DOHH2 (cell line): Measurements from ENCODE around the gene KIAA0040.

ENCODE experiments used
- H3F3A ChIP-seq: fragments of 200-600 bp; sonication (generic), shearing (Covaris generic); 2 replicates; pipeline ENCODE4 v1.6.0; 2016; ENCODE audit warnings: antibody characterized with exemption, mild to moderate bottlenecking; ENCODE audit not compliant: control insufficient read depth, insufficient read depth
- H3K27ac ChIP-seq: fragments of 200-600 bp; sonication (generic); 2 replicates; pipeline ENCODE4 v1.5.1; 2014; ENCODE audit warnings: low read depth, mild to moderate bottlenecking, low read length, moderate library complexity
- H3K27me3 ChIP-seq: fragments of 200-600 bp; sonication (generic); 2 replicates; pipeline ENCODE4 v1.6.1; 2014; ENCODE audit warnings: mild to moderate bottlenecking, low read length, mixed read lengths; ENCODE audit not compliant: control insufficient read depth
- H3K36me3 ChIP-seq: fragments of 200-600 bp; sonication (generic); 2 replicates; pipeline ENCODE4 v1.6.1; 2014; ENCODE audit warnings: mild to moderate bottlenecking, low read length, moderate library complexity, mixed read lengths; ENCODE audit not compliant: control insufficient read depth
- H3K4me1 ChIP-seq: fragments of 200-600 bp; sonication (generic); 2 replicates; pipeline ENCODE4 v1.6.1; 2014; ENCODE audit warnings: mild to moderate bottlenecking, low read length, mixed read lengths; ENCODE audit not compliant: control insufficient read depth
- H3K4me2 ChIP-seq: fragments of 200-600 bp; sonication (generic); 2 replicates; pipeline ENCODE4 v1.6.0; 2014; ENCODE audit warnings: mild to moderate bottlenecking, low read length, moderate library complexity
- H3K4me3 ChIP-seq: fragments of 200-600 bp; sonication (generic); 2 replicates; pipeline ENCODE4 v1.5.1; 2014; ENCODE audit warnings: mild to moderate bottlenecking, low read length, mixed read lengths
- H3K79me2 ChIP-seq: fragments of 200-600 bp; sonication (generic); 2 replicates; pipeline ENCODE4 v1.6.1; 2014; ENCODE audit warnings: mild to moderate bottlenecking, low read length, mixed read lengths; ENCODE audit not compliant: control insufficient read depth
- H3K9me2 ChIP-seq: fragments of 200-600 bp; sonication (generic); replicated peaks from 2 replicates; pipeline ENCODE4 v1.6.1; 2014; ENCODE audit warnings: mild to moderate bottlenecking, low read length, mixed read lengths; ENCODE audit not compliant: control insufficient read depth
- H3K9me3 ChIP-seq: fragments of 200-600 bp; sonication (generic); 2 replicates; pipeline ENCODE4 v1.6.1; 2014; ENCODE audit warnings: antibody characterized with exemption, low read length, mixed read lengths; ENCODE audit not compliant: control insufficient read depth, insufficient read depth
- H4K20me1 ChIP-seq: fragments of 200-600 bp; sonication (generic); 2 replicates; pipeline ENCODE4 v1.6.0; 2014; ENCODE audit warnings: low read depth, mild to moderate bottlenecking, antibody characterized with exemption, low read length, moderate library complexity; ENCODE audit not compliant: control insufficient read depth, insufficient read depth
- CTCF ChIP-seq: fragments of 200-600 bp; sonication (generic); IDR thresholded peaks from one replicate; pipeline ENCODE4 v1.5.1; 2014; ENCODE audit warnings: antibody characterized with exemption, mild to moderate bottlenecking, low read depth, low read length; ENCODE audit not compliant: poor library complexity, severe bottlenecking
- EZH2phosphoT487 ChIP-seq: fragments of 200-600 bp; sonication (generic); IDR thresholded peaks from 2 replicates; pipeline ENCODE4 v1.6.1; 2017; ENCODE audit warnings: borderline replicate concordance, mild to moderate bottlenecking, antibody characterized with exemption, low read length, moderate library complexity, mixed read lengths

Gene KIAA0040

GRCh38 chr1:175198332-175198731, 5.8 kb upstream of the KIAA0040 start:
- no peak for TF ChIP-seq EZH2phosphoT487
- Histone ChIP-seq H3K9me3 (no peaks in the 10 kb centered on the region), H4K20me1 (no peaks in the 10 kb centered on the region), H3K27ac (no peak overlapping the region), H3K36me3 (no peaks in the 10 kb centered on the region), H3K4me2 (peak overlapping the region; percentile 86; the same call in 1 of the 2 replicates), H3K27me3 (no peaks in the 10 kb centered on the region), H3K4me1 (peaks cover 93% of the 10 kb centered on the region), H3F3A (peaks cover 15% of the 10 kb centered on the region), H3K9me2 (no peaks in the 10 kb centered on the region), H3K4me3 (no peak overlapping the region), H3K79me2 (no peaks in the 10 kb centered on the region)

- H3K36me3 ChIP-seq, result no peaks in the 10 kb centered on the region
- no peaks in the 10 kb centered on the region for H4K20me1 ChIP-seq
- peaks cover 92% of the 10 kb centered on the region for H3K4me1 ChIP-seq
- no peaks in the 10 kb centered on the region for H3K9me2 ChIP-seq
- peak overlapping the region; percentile 75 for H3K27ac ChIP-seq
- TF ChIP-seq EZH2phosphoT487 (no peak), CTCF (no peak)
- H3K79me2 ChIP-seq, result peaks cover under 1% of the 10 kb centered on the region
- H3F3A ChIP-seq, result peaks cover 15% of the 10 kb centered on the region
- no peaks in the 10 kb centered on the region for H3K27me3 ChIP-seq
- H3K4me2 ChIP-seq, result peak overlapping the region; percentile 86
- H3K4me3 ChIP-seq, result peak overlapping the region; percentile 57
- no peaks in the 10 kb centered on the region for H3K9me3 ChIP-seq
These were observed 5.0 kb upstream of the KIAA0040 start for GRCh38 chr1:175197531-175197930.

GRCh38 chr1:175195798-175196197, 3.2 kb upstream of the KIAA0040 start:
- H3K79me2 ChIP-seq, result peaks cover 18% of the 10 kb centered on the region
- no peak for TF ChIP-seq EZH2phosphoT487
- no peak for TF ChIP-seq CTCF

GRCh38 chr1:175195281-175195680, 2.7 kb upstream of the KIAA0040 start:
- H3K4me2 ChIP-seq, result peak overlapping the region; percentile 86

More at GRCh38 chr1:175195798-175196197, 3.2 kb upstream of the KIAA0040 start:
- peak overlapping the region; percentile 61 for H3K4me3 ChIP-seq
- no peaks in the 10 kb centered on the region for H3K9me3 ChIP-seq
- peak overlapping the region; percentile 87 for H3K27ac ChIP-seq
- no peaks in the 10 kb centered on the region for H3K9me2 ChIP-seq
- peak overlapping the region; percentile 86 for H3K4me2 ChIP-seq
- H3F3A ChIP-seq, result peaks cover 15% of the 10 kb centered on the region
- no peaks in the 10 kb centered on the region for H4K20me1 ChIP-seq
- peaks cover 15% of the 10 kb centered on the region for H3K36me3 ChIP-seq
- H3K27me3 ChIP-seq, result no peaks in the 10 kb centered on the region
- peaks cover 79% of the 10 kb centered on the region for H3K4me1 ChIP-seq

More at GRCh38 chr1:175195281-175195680, 2.7 kb upstream of the KIAA0040 start:
- Histone ChIP-seq H3K9me3 (no peaks in the 10 kb centered on the region), H3K79me2 (peaks cover 23% of the 10 kb centered on the region), H3K4me1 (peaks cover 79% of the 10 kb centered on the region), H3K4me3 (peak overlapping the region; percentile 61), H4K20me1 (no peaks in the 10 kb centered on the region), H3K36me3 (peaks cover 20% of the 10 kb centered on the region), H3F3A (peaks cover 15% of the 10 kb centered on the region), H3K9me2 (no peaks in the 10 kb centered on the region), H3K27me3 (no peaks in the 10 kb centered on the region), H3K27ac (peak overlapping the region; percentile 87)
- TF ChIP-seq EZH2phosphoT487 (no peak), CTCF (no peak)
